Renal cortical epithelial cell (primary cell): ENCODE measurements around the gene RNF157. TPM values are rescaled to one million over a fixed set of nuclear protein-coding genes. Genes with fewer than 3 reads are reported as not detected.

Experiments used
- DNase-seq: peaks from one replicate; pipeline ENCODE4 v3.0.0-alpha.2; 2011; ENCODE audit warnings: low read depth
- total RNA-seq: library from RNA; depleted of rRNA; stranded (reverse); fragments of >200 nt; gene quantifications from 2 replicates; pipeline ENCODE4 v1.2.3, GENCODE V29; 2014

The RNF157 gene
- total RNA-seq, 1 donor from 2014 or later, result 3.6 TPM

- DNase-seq, result no peak
Observed at GRCh38 chr17:76140661-76141211, 99.6 kb downstream of the RNF157 start.

GRCh38 chr17:76139801-76140660 is 100.3 kb downstream of the RNF157 start:
- DNase-seq, result no peak

- no peak for DNase-seq
Observed at GRCh38 chr17:76138896-76139752, 101.2 kb downstream of the RNF157 start.

GRCh38 chr17:76138234-76138895 is 101.9 kb downstream of the RNF157 start:
- DNase-seq, result peak; percentile 68

- no peak for DNase-seq
Observed at GRCh38 chr17:76137351-76138233, 102.7 kb downstream of the RNF157 start.

DNA sequence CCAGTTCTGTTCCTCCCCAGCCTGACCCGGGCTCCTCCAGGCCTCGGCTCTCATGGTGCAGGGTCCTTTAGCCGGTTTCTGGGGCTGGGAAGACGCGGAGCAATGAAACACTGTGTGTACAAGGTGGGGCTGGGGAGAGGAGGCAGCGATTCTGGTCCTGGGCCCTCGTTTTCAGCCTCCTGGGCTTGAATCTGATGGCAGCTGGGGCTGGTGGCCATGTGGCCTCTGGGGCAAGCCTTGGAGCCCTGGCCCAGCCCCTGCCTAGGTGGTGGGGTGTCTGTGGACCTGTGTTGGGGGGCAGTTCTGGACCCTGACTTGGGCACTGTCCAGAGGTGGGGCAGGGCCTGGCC is 103.3 kb downstream of the RNF157 start:
- DNase-seq, result no peak

- no peak for DNase-seq
Observed at GRCh38 chr17:76136276-76137000, 103.9 kb downstream of the RNF157 start.

GRCh38 chr17:76135810-76136188 is 104.5 kb downstream of the RNF157 start:
- no peak for DNase-seq

GRCh38 chr17:76134911-76135809 is 105.1 kb downstream of the RNF157 start:
- DNase-seq, result no peak

GRCh38 chr17:76132574-76133338 is 107.5 kb downstream of the RNF157 start:
- DNase-seq, result peak; percentile 32

DNA sequence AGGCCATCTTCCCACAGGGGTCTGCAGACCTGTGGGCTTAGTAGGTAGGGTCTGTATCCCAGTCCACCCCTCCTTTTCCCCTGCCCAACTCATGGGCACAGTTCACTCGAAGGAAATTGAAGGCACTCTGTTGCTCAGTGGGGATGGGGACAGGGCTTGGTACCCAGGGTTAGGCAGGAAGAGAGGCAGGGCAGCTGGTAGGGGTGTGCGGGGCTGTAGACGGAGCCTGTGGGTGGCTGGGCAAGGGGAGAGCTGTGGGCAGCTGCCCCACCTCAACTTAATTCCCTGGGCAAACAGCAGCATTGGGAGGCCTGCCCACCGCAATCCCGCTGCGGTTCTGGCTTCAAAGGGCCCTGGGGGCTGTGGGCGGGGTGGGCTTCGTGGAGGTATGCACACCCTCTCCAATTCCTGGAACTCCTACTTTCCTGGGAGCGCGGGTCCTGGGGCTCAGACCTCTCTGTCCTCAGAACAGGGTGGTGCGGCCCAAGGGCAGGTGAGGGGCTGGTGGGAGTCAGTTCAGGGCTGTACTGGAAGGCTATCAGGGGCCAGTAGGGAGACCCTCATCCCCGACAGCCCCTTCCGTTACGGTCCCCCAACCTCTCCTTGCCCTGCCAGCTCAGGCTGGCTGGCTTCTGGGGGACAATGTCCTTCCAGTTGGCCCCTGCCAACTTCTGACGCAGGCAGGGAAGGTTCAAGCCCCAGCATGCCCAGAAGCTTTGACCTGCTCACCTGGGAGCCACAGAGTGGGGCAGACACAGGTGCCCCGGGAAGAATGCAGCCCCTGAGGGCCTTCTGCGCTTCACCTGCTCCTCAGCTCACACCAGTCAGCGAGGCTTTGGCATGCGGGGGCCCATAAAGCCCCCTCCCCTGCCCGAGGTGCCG is 108.4 kb downstream of the RNF157 start:
- DNase-seq, result no peak

- DNase-seq, result no peak
Observed at GRCh38 chr17:76131051-76131691, 109.1 kb downstream of the RNF157 start.

DNA sequence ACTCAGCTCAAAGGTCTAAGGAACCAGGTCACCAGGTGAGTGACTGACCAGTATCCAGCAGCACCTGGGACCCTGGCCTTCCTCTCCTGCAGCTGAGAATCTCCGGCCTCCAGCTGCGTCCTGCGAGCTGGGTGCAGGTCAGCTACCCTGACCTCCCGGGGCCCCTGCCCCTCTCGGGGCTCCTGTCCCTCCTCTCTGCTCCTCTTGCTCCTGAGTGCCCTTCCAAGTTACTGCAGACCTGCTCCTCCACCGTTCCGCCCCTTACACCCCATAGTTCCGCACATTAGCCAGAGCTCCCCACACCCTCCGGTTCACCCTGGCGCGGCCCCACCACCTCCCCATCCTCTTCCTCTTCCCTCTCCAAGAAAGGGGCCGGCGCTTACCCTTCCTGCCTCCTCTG is 109.8 kb downstream of the RNF157 start:
- no peak for DNase-seq

- DNase-seq, result no peak
Observed at GRCh38 chr17:76125922-76126321, 114.4 kb downstream of the RNF157 start.

- no peak for DNase-seq
Observed at GRCh38 chr17:76125391-76125675, 115.0 kb downstream of the RNF157 start.

DNA sequence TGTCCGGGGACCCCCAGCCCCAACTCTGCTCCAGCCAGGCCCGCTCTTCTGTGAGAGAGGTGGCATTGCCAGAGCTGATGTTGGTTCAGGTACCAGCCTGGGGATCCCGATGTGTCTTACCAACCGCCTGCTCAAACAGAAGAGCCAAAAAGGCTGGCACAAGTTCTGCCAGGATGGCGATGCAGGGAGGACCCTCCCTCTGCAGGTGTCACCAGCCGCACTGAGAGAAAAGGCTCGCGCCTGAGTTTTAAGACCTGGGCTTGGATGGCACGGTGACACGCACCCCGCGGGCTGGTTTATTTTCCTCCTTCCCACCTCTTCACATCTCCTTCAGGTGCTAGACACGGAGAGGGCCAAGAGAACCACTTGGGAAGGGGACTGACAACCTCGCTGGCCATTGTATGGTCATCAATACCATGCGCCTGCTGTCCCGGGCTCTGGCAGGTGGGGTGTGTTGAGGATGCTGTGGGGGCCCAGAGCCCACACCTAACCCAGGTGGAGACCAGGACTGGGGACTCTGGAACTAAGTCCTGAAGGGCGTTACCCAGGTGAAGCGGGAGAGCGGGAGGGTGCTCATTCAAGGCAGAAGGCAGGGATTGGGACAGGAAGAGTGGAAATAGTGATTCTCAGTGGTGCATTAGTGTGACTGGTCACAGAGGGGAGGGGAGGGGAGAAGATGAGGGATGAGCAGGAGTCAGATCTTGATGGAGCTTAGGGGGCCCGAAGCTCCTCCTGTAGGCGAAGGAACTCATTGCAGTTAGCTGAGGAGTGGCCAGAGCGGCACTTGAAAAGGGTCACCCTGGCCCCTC is 115.5 kb downstream of the RNF157 start:
- DNase-seq, result no peak
